Measurements from ENCODE around the gene FHL3.
A peak's percentile ranks its signal among the peaks of the same experiment; 100 is the strongest.
"Not testable (repeated sequence)": the region's sequence is repeated elsewhere in the genome, so short reads cannot be mapped to it uniquely, and the experiment has no call there.

The FHL3 gene

GRCh38 chr1:37998089-37998808 lies 7.1 kb downstream of the FHL3 start:
- DNase-seq (ENCODE audit: low read depth, low spot score), result no peak
- H3K4me3 ChIP-seq (ENCODE audit: low read length), result no peak overlapping the region

GRCh38 chr1:37997256-37998088 lies 7.8 kb downstream of the FHL3 start:
- H3K4me3 ChIP-seq (ENCODE audit: low read length), result no peak overlapping the region
- DNase-seq (ENCODE audit: low read depth, low spot score), result no peak

GRCh38 chr1:37995751-37996345 lies 9.5 kb downstream of the FHL3 start:
- H3K4me3 ChIP-seq (ENCODE audit: low read length), result no peak overlapping the region
- DNase-seq (ENCODE audit: low read depth, low spot score), result no peak

- no peak overlapping the region for H3K4me3 ChIP-seq (ENCODE audit: low read length)
Observed at GRCh38 chr1:37994886-37995566, 10.3 kb downstream of the FHL3 start.

GRCh38 chr1:37989361-37989930 lies 15.9 kb downstream of the FHL3 start:
- peak overlapping the region; percentile 100 for H3K4me3 ChIP-seq (ENCODE audit: low read length)
- DNase-seq (ENCODE audit: low read depth, low spot score), result no peak

More at GRCh38 chr1:37994886-37995566, 10.3 kb downstream of the FHL3 start:
- no peak for DNase-seq (ENCODE audit: low read depth, low spot score)

- H3K4me3 ChIP-seq (ENCODE audit: low read length), result no peak overlapping the region
- DNase-seq (ENCODE audit: low read depth, low spot score), result no peak
Observed at GRCh38 chr1:37987679-37988078, 17.6 kb downstream of the FHL3 start.

GRCh38 chr1:37983546-37983945 lies 21.8 kb downstream of the FHL3 start:
- no peak overlapping the region for H3K4me3 ChIP-seq (ENCODE audit: low read length)
- DNase-seq (ENCODE audit: low read depth, low spot score), result no peak

GRCh38 chr1:37978541-37978940 lies 26.8 kb downstream of the FHL3 start:
- no peak overlapping the region for H3K4me3 ChIP-seq (ENCODE audit: low read length)
- no peak for DNase-seq (ENCODE audit: low read depth, low spot score)

GRCh38 chr1:37975083-37975482 lies 30.2 kb downstream of the FHL3 start:
- peak; percentile 45 for DNase-seq (ENCODE audit: low read depth, low spot score)

GRCh38 chr1:37974567-37974966 lies 30.7 kb downstream of the FHL3 start:
- no peak for DNase-seq (ENCODE audit: low read depth, low spot score)
- no peak overlapping the region for H3K4me3 ChIP-seq (ENCODE audit: low read length)

More at GRCh38 chr1:37975083-37975482, 30.2 kb downstream of the FHL3 start:
- not testable (repeated sequence) for H3K4me3 ChIP-seq (ENCODE audit: low read length)

GRCh38 chr1:37973684-37974083 lies 31.6 kb downstream of the FHL3 start:
- not testable (repeated sequence) for DNase-seq (ENCODE audit: low read depth, low spot score); H3K4me3 ChIP-seq (ENCODE audit: low read length)

GRCh38 chr1:37965301-37965700 lies 40.0 kb downstream of the FHL3 start:
- no peak overlapping the region for H3K4me3 ChIP-seq (ENCODE audit: low read length)

GRCh38 chr1:37964106-37964505 lies 41.2 kb downstream of the FHL3 start:
- not testable (repeated sequence) for DNase-seq (ENCODE audit: low read depth, low spot score); H3K4me3 ChIP-seq (ENCODE audit: low read length)

More at GRCh38 chr1:37965301-37965700, 40.0 kb downstream of the FHL3 start:
- DNase-seq (ENCODE audit: low read depth, low spot score), result no peak

GRCh38 chr1:37958690-37959089 lies 46.6 kb downstream of the FHL3 start:
- H3K4me3 ChIP-seq (ENCODE audit: low read length), result no peak overlapping the region

GRCh38 chr1:37955685-37956084 lies 49.6 kb downstream of the FHL3 start:
- DNase-seq (ENCODE audit: low read depth, low spot score), result no peak

More at GRCh38 chr1:37958690-37959089, 46.6 kb downstream of the FHL3 start:
- no peak for DNase-seq (ENCODE audit: low read depth, low spot score)

GRCh38 chr1:37954316-37954971 lies 50.9 kb downstream of the FHL3 start:
- DNase-seq (ENCODE audit: low read depth, low spot score), result no peak
- H3K4me3 ChIP-seq (ENCODE audit: low read length), result no peak overlapping the region

More at GRCh38 chr1:37955685-37956084, 49.6 kb downstream of the FHL3 start:
- no peak overlapping the region for H3K4me3 ChIP-seq (ENCODE audit: low read length)

GRCh38 chr1:37952738-37953137 lies 52.6 kb downstream of the FHL3 start:
- no peak overlapping the region for H3K4me3 ChIP-seq (ENCODE audit: low read length)
- no peak for DNase-seq (ENCODE audit: low read depth, low spot score)

GRCh38 chr1:37951783-37952624 lies 53.3 kb downstream of the FHL3 start:
- H3K4me3 ChIP-seq (ENCODE audit: low read length), result no peak overlapping the region
- peak; percentile 34 for DNase-seq (ENCODE audit: low read depth, low spot score)

All from Jurkat, Clone E6-1 (cell line).